ENCODE data around the gene IQSEC1.

IQSEC1 gene

GRCh38 chr3:12980596-12981290 lies 92.5 kb downstream of the IQSEC1 start:
- DNase-seq, result no peak

GRCh38 chr3:12979947-12980487 lies 93.2 kb downstream of the IQSEC1 start:
- no peak for DNase-seq

- no peak for DNase-seq
Observed at GRCh38 chr3:12979151-12979946, 93.9 kb downstream of the IQSEC1 start.

- no peak for DNase-seq
Observed at GRCh38 chr3:12978682-12979081, 94.5 kb downstream of the IQSEC1 start.

DNA sequence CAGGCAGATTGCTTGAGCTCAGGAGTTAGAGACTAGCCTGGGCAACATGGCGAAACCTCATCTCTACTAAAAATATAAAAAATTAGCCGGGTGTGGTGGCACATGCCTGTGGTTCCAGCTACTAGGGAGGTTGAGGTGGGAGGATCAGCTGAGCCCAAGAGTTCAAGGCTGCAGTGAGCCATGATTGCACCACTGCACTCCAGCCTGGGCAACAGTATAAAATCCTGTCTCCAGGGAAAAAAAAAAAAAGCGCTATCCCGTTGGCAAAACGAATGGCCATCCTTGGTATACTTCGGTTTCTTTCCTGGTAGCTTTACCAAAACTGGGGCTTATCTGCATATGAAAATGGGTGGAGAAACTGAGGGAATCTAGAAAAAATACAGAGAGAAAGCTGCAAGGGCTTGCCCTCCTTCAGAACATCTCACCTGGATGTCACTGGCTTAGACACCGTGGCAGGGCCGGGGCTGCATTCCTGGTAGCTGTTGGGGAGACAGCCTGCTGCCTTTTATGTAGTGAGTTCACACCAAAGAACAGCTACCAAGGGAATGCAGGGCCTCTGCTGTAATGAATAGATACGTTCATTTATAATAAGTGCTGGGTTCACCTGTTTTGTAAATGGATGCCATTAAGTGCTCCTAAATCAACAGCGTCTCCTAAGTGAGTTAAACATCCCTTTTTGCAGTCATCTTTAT lies 96.0 kb downstream of the IQSEC1 start:
- DNase-seq, result no peak

- no peak for DNase-seq
Observed at GRCh38 chr3:12975748-12976522, 97.3 kb downstream of the IQSEC1 start.

DNA sequence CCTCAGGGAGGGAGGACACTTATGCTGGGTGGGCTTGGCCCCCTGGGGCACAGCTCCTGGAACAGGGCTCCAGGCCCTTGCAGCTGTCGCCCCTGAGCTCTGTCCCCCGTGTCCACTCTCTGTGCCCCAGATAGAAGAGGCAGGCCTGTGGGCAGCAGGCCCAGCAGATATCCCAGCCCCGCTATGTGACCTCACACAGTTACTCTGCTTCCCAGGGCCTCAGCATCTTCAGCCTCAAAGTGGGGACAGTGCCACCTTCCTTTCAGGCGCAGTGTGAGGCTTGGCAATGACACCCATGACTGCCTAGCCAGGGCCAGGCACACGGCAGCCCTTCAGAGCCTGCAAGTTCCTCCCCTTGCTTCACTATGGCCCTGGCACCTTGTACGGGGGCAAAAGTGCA lies 98.4 kb downstream of the IQSEC1 start:
- DNase-seq, result no peak

GRCh38 chr3:12974334-12974733 lies 98.9 kb downstream of the IQSEC1 start:
- DNase-seq, result no peak

DNA sequence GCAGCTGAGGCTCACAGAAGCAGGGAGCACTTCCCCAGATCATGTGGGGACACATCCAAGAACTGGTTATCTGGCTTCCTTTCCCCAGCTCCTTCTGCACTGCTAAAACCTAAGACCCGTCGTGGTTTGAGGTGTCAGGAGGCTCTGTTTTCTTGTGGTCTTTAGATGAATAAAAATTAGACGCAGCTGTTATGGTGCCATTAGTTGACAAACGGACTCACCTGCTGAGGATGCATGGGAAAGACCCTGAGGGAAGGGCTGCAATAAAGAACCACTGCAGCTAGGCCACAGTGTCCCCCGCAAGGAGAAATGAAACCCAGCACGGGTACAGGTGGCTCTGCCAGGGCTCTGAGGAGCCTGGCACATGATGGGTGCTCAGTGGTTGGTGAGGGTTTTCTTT lies 99.4 kb downstream of the IQSEC1 start:
- DNase-seq, result no peak

DNA sequence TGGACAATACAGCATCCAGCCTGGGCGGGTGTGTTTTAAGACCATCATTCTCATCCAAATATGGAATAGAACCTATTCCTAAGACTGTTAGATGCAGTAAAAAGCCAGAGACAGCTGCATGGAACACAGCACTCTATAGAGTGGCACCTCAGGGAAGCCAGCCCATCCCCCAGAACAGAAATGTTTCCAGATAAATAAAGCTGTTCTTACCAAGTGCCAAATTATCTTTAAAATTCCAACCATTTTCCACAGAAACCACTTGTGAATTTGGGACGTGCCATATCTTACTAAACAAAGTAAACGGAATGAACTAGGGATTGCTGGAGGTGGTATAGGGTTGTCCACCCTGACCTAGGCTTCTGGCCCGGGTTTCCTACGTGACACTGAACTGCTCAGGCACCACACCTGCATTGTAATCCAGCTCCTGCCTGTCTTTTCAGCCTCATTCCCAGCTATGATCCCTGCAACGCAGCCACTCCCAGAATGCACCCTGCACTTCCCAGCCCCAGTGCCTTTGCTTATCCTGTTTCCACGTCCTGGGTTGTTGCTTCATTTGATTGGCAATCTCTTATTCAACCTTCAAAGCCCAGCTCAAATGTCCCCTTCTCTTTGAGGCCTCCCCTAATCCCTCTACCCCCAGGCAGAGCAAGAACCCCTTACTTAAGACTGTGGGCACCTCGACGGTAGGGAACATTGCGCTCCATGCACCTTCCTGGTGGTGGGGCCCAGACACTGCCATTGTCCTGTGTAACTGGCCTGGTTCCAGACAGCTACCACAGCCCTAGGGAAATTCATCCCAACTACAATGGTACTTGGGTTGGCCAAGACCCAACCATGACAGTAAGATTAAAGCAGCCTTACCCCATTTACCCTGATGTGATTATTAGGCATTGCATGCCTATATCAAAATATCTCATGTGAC lies 100.2 kb downstream of the IQSEC1 start:
- DNase-seq, result no peak

GRCh38 chr3:12972043-12972442 lies 101.2 kb downstream of the IQSEC1 start:
- DNase-seq, result no peak

GRCh38 chr3:12970684-12971083 lies 102.5 kb downstream of the IQSEC1 start:
- no peak for DNase-seq

DNA sequence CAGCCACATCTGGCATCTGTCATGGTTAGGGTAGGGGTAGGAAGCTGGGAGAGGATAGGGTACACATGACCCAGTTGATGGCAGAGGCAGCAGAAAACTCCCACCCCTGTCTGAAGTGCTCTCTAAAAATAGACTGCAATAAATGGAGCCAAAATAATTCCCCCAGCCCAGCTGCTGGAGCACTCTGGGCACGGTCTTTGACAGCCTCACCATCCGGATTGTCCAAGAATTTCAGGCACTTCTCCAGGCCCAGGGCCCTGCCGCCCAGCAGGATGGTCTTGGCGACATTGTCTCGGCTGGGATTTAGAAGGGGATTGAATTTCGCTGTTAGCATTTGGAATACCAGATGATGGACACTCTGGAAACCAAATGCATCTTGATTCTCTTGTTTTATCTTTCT lies 103.7 kb downstream of the IQSEC1 start:
- DNase-seq, result no peak

DNA sequence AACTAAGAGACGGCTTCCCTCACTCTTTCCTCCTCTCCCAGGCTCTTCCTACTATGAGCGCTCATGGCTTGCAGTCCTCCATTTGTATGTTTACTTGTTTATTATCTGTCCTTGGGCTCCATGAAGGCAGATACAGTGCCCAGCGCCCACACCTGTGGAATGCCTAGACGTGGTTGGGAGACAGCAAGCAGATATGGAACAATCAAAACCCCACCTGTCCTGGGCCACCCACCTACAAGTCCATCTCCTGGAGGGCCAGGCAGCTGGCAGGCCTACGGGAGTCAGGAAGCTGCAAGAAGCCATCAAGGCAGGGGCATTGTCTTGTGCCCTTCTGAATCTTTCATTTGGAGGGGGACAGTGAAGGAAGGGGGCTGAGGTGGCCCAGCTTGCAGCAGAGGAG lies 104.7 kb downstream of the IQSEC1 start:
- no peak for DNase-seq

GRCh38 chr3:12967606-12968351 lies 105.5 kb downstream of the IQSEC1 start:
- DNase-seq, result peak; percentile 88

- DNase-seq, result peak; percentile 21
Observed at GRCh38 chr3:12966847-12967605, 106.2 kb downstream of the IQSEC1 start.

DNA sequence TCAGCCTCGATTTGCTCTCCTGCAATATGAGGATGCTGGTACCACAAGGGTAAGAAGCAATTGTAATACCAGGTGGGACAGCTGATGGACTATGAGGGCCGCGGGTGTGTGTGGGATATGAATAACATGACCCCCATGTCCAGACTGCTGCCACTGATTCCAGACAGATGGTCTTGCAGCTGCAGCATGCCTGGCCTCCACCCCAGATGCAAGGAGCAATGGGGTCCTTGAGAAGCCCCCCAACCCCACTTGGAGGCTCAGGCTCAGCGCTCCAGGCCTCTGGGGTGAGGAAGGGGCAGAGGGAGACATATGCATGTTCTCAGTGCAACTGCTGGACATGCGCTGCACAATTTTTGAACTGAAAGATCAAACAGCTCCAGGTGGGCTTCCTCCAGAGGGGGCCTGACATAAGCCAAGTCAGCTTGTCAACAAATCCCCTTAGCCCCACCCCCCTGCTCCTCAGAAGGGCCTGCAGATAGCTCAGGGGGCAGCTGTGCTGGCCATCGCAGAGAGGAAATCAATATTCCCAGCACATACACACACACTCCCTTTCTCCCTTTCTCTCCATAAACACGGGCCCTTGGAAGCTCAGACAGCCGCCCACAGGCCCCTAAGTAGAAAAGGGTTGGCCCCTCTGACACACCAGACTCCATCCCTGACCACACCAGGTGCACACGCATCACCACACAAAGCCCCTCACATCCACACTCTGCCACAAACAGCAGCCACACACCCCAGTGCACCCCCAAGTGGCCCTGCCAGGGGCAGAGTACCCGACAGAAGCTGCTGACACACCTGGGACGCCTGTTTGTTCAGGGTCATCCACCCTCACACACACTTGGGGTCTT lies 107.0 kb downstream of the IQSEC1 start:
- DNase-seq, result no peak

- no peak for DNase-seq
Observed at GRCh38 chr3:12964711-12965612, 108.3 kb downstream of the IQSEC1 start.

Measured in stimulated activated CD4-positive, alpha-beta T cell treated with anti-CD3 and anti-CD28 coated beads, Interleukin-4, amount 100 ng/mL, for 24 hours (primary cell).